Caco-2 (cell line): ENCODE measurements around the gene GPBP1. TPM values are rescaled to one million over a fixed set of nuclear protein-coding genes. Genes with fewer than 3 reads are reported as not detected.
"Not testable (repeated sequence)": the region's sequence is repeated elsewhere in the genome, so short reads cannot be mapped to it uniquely, and the experiment has no call there.

Experiments used
- BruUV-seq: library from RNA; stranded (reverse); fragments of 400-500 nt; replicated peaks from 2 replicates; lab custom pipeline; 2021; lab: Mats Ljungman, UMichigan
- CTCF ChIA-PET: fragments of 300-600 bp; sonication (Branson Sonifier 250); formaldehyde crosslinking; loops from one replicate; lab custom pipeline; 2022; ENCODE audit warnings: antibody characterized with exemption; lab: Charles Lee
- POLR2A ChIA-PET: fragments of 300-600 bp; sonication (Branson Sonifier 250); formaldehyde crosslinking; loops from one replicate; lab custom pipeline; 2022; ENCODE audit warnings: antibody characterized with exemption; lab: Charles Lee
- DNase-seq, 2 experiments: peaks; one replicate each; pipeline versions ENCODE4 v3.0.0 to v3.0.0-alpha.2; 2020 to 2022
- H3K27me3 ChIP-seq: replicated peaks from 2 replicates; pipeline ENCODE4 v1.6.0; 2011; ENCODE audit warnings: low read length; ENCODE audit not compliant: control insufficient read depth, insufficient read depth
- H3K36me3 ChIP-seq: 2 replicates; pipeline ENCODE4 v1.5.1; 2011; ENCODE audit warnings: low read length; ENCODE audit not compliant: control insufficient read depth, insufficient read depth
- H3K4me1 ChIP-seq: fragments of 250-450 bp; sonication (Bioruptor Pico); 2 replicates; pipeline ENCODE4 v1.5.1; 2020; ENCODE audit warnings: mild to moderate bottlenecking
- H3K4me3 ChIP-seq: 2 replicates; pipeline ENCODE4 v1.5.1; 2011; ENCODE audit warnings: low read depth, mild to moderate bottlenecking, control low read depth, low read length
- H3K9me3 ChIP-seq: fragments of 250-450 bp; sonication (Bioruptor Pico); 2 replicates; pipeline ENCODE4 v1.5.1; 2020; ENCODE audit warnings: mild to moderate bottlenecking, moderate library complexity
- H3K27ac Mint-ChIP-seq: one replicate; pipeline ENCODE4 v1.8.0; 2022; ENCODE audit warnings: mixed read lengths; ENCODE audit not compliant: unreplicated experiment
- H3K27me3 Mint-ChIP-seq: one replicate; pipeline ENCODE4 v1.8.0; 2022; ENCODE audit warnings: mixed read lengths; ENCODE audit not compliant: insufficient read depth, unreplicated experiment
- H3K36me3 Mint-ChIP-seq: one replicate; pipeline ENCODE4 v1.8.0; 2022; ENCODE audit warnings: mild to moderate bottlenecking, mixed read lengths; ENCODE audit not compliant: insufficient read depth, unreplicated experiment
- H3K4me1 Mint-ChIP-seq: one replicate; pipeline ENCODE4 v1.8.0; 2022; ENCODE audit warnings: low read depth, mixed read lengths; ENCODE audit not compliant: unreplicated experiment
- H3K4me3 Mint-ChIP-seq: one replicate; pipeline ENCODE4 v1.8.0; 2022; ENCODE audit warnings: mild to moderate bottlenecking, moderate library complexity, mixed read lengths; ENCODE audit not compliant: unreplicated experiment
- H3K9me3 Mint-ChIP-seq: one replicate; pipeline ENCODE4 v1.8.0; 2022; ENCODE audit warnings: mixed read lengths; ENCODE audit not compliant: unreplicated experiment
- intact Hi-C: fragments of 100-400 bp; cut with micrococcal nuclease; formaldehyde crosslinking; loops from one replicate; pipeline ENCODE4 v1.10.0; 2022; ENCODE audit not compliant: unreplicated experiment
- total RNA-seq: library from RNA; stranded (reverse); gene quantifications from 2 replicates; pipeline ENCODE4 v1.2.3, GENCODE V29; 2022
- TF ChIP-seq, protein P1 (sequence below), 2 experiments: fragments of 200-600 bp in 1 of 2; IDR thresholded peaks; 1 replicate in 1 of 2; 2 replicates in 1 of 2; pipeline versions ENCODE4 v1.5.1 to v1.8.0; 2011 to 2022; ENCODE audit warnings: antibody characterized with exemption in 1 of 2, control low read depth in 1 of 2, inconsistent platforms in 1 of 2, low read depth in 1 of 2, low read length in 1 of 2, mild to moderate bottlenecking in 1 of 2, moderate library complexity in 1 of 2; ENCODE audit not compliant: insufficient read depth in 1 of 2, severe bottlenecking in 1 of 2, unreplicated experiment in 1 of 2

GPBP1 gene
- total RNA-seq, 1 experiment from 2014 or later = 100 TPM

GRCh38 chr5:57190593-57190992 lies 16.7 kb downstream of the GPBP1 start:
- DNase-seq = no peak
- H3K4me1 ChIP-seq = peaks cover 4% of the 10 kb centered on the region; the same call in 1 of the 2 replicates
- no peaks in the 10 kb centered on the region; the same call in 1 of the 2 replicates for H3K9me3 ChIP-seq
- H3K27me3 ChIP-seq = no peaks in the 10 kb centered on the region
- intact Hi-C loops = no loop called here
- Mint-ChIP-seq H3K4me1 (peaks cover 7% of the 10 kb centered on the region), H3K4me3 (no peak overlapping the region), H3K27me3 (no peaks in the 10 kb centered on the region), H3K27ac (no peak overlapping the region), H3K9me3 (no peaks in the 10 kb centered on the region), H3K36me3 (peaks cover 65% of the 10 kb centered on the region)
- POLR2A ChIA-PET = no interaction called here
- H3K36me3 ChIP-seq = no peaks in the 10 kb centered on the region; the same call in 1 of the 2 replicates
- TF ChIP-seq, protein P1, sequence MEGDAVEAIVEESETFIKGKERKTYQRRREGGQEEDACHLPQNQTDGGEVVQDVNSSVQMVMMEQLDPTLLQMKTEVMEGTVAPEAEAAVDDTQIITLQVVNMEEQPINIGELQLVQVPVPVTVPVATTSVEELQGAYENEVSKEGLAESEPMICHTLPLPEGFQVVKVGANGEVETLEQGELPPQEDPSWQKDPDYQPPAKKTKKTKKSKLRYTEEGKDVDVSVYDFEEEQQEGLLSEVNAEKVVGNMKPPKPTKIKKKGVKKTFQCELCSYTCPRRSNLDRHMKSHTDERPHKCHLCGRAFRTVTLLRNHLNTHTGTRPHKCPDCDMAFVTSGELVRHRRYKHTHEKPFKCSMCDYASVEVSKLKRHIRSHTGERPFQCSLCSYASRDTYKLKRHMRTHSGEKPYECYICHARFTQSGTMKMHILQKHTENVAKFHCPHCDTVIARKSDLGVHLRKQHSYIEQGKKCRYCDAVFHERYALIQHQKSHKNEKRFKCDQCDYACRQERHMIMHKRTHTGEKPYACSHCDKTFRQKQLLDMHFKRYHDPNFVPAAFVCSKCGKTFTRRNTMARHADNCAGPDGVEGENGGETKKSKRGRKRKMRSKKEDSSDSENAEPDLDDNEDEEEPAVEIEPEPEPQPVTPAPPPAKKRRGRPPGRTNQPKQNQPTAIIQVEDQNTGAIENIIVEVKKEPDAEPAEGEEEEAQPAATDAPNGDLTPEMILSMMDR (IDR thresholded peaks at IDR 0.05; ENCODE audit: insufficient read depth in 1 of 2, low read depth in 1 of 2, low read length in 1 of 2, severe bottlenecking in 1 of 2, unreplicated experiment in 1 of 2) = no peak
- CTCF ChIA-PET = interaction anchor here (0.6 kb wide), 1 partner anchor 31 kb away, joined by 5 read pairs; no protein-coding TSS in a partner anchor
- BruUV-seq = no TSS peak
- no peak overlapping the region for H3K4me3 ChIP-seq

DNA sequence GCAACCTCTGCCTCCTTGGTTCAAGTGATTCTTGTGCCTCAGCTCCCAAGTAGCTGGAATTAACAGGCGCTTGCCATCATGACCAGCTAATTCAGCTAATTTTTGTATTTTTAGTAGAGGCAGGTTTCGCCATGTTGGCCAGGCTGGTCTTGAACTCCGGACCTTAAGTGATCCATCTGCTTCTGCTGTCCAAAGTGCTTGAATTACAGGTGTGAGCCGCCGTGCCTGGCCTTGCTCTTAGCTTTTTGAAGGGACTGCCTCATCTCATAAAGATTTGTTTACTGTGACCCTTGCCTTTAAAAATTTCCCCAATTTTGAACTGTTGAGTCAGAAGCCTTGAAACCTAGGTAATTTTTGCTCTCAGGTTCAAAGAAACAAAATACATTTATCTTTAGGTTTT lies 17.3 kb downstream of the GPBP1 start:
- H3K4me3 ChIP-seq = no peak overlapping the region
- ChIA-PET CTCF (no interaction called here), POLR2A (interaction anchor here (0.6 kb wide), 1 partner anchor 90 kb away, joined by 4 read pairs; no protein-coding TSS in a partner anchor)
- Mint-ChIP-seq H3K27me3 (no peaks in the 10 kb centered on the region), H3K4me1 (peaks cover 7% of the 10 kb centered on the region), H3K9me3 (no peaks in the 10 kb centered on the region), H3K27ac (no peak overlapping the region), H3K4me3 (no peak overlapping the region), H3K36me3 (peaks cover 64% of the 10 kb centered on the region)
- no peaks in the 10 kb centered on the region; the same call in 1 of the 2 replicates for H3K36me3 ChIP-seq
- H3K9me3 ChIP-seq = no peaks in the 10 kb centered on the region; the same call in 1 of the 2 replicates
- no peak for DNase-seq
- no peaks in the 10 kb centered on the region for H3K27me3 ChIP-seq
- TF ChIP-seq, protein P1 (IDR thresholded peaks at IDR 0.05; ENCODE audit: insufficient read depth in 1 of 2, low read depth in 1 of 2, low read length in 1 of 2, severe bottlenecking in 1 of 2, unreplicated experiment in 1 of 2) = no peak
- intact Hi-C loops = no loop called here
- peaks cover 4% of the 10 kb centered on the region; the same call in 1 of the 2 replicates for H3K4me1 ChIP-seq
- BruUV-seq = no TSS peak

GRCh38 chr5:57191986-57192385 lies 18.1 kb downstream of the GPBP1 start:
- DNase-seq = no peak
- POLR2A ChIA-PET = no interaction called here
- Histone ChIP-seq H3K27me3 (no peaks in the 10 kb centered on the region), H3K9me3 (no peaks in the 10 kb centered on the region; the same call in 1 of the 2 replicates), H3K4me3 (no peak overlapping the region), H3K36me3 (no peaks in the 10 kb centered on the region; the same call in 1 of the 2 replicates), H3K4me1 (no peaks in the 10 kb centered on the region; the same call in 1 of the 2 replicates)
- Mint-ChIP-seq H3K9me3 (no peaks in the 10 kb centered on the region), H3K36me3 (peaks cover 60% of the 10 kb centered on the region), H3K27me3 (no peaks in the 10 kb centered on the region), H3K4me1 (peaks cover 7% of the 10 kb centered on the region), H3K27ac (no peak overlapping the region), H3K4me3 (no peak overlapping the region)
- TF ChIP-seq, protein P1 (IDR thresholded peaks at IDR 0.05; ENCODE audit: insufficient read depth in 1 of 2, low read depth in 1 of 2, low read length in 1 of 2, severe bottlenecking in 1 of 2, unreplicated experiment in 1 of 2) = no peak
- BruUV-seq = no TSS peak
- CTCF ChIA-PET = no interaction called here
- intact Hi-C loops = no loop called here

GRCh38 chr5:57192832-57193231 lies 19.0 kb downstream of the GPBP1 start:
- H3K4me1 Mint-ChIP-seq, H3K36me3 ChIP-seq, DNase-seq, H3K27ac Mint-ChIP-seq, H3K4me3 Mint-ChIP-seq, H3K9me3 Mint-ChIP-seq, BruUV-seq, CTCF ChIA-PET, H3K27me3 Mint-ChIP-seq, H3K27me3 ChIP-seq, intact Hi-C loops, POLR2A ChIA-PET, H3K4me3 ChIP-seq, H3K9me3 ChIP-seq, H3K4me1 ChIP-seq: not testable (repeated sequence)
- H3K36me3 Mint-ChIP-seq = peaks cover 67% of the 10 kb centered on the region
